DND-41 (cell line): ENCODE data around the gene TMOD4.

ENCODE experiments used
- CTCF ChIP-seq: IDR thresholded peaks from 2 replicates; pipeline ENCODE4 v1.5.1; 2012; ENCODE audit warnings: borderline replicate concordance, low read length, moderate library complexity, mild to moderate bottlenecking; ENCODE audit not compliant: poor library complexity, severe bottlenecking; ENCODE audit errors: extremely low read depth
- EZH2 ChIP-seq: IDR thresholded peaks from 3 replicates; pipeline ENCODE4 v1.6.1; 2012; ENCODE audit warnings: borderline replicate concordance, low read depth, mild to moderate bottlenecking, moderate library complexity, low read length, inconsistent platforms; ENCODE audit not compliant: severe bottlenecking

GRCh38 chr1:151166505-151166956 lies 9.2 kb downstream of the TMOD4 start:
- TF ChIP-seq CTCF, result no peak
- TF ChIP-seq EZH2, result no peak
